GM23338 (cell line): ENCODE results near the gene ANKRD40CL.

Source experiments
- CREB1 ChIP-seq: fragments of 250-450 bp; sonication (Bioruptor Pico); IDR thresholded peaks from 2 replicates; pipeline ENCODE4 v1.5.0; 2020; ENCODE audit warnings: low read depth, mild to moderate bottlenecking, moderate library complexity
- CTCF ChIP-seq, 2 experiments: fragments of 200-600 bp in 1 of 2; sonication (generic) in 1 of 2; conservative IDR thresholded peaks; 2 replicates each; pipeline versions ENCODE4 v1.5.1 to v1.6.1; 2016 to 2017; ENCODE audit warnings: antibody characterized with exemption in 2 of 2, low read depth in 2 of 2, mild to moderate bottlenecking in 2 of 2, moderate library complexity in 1 of 2
- EZH2 ChIP-seq: fragments of 200-600 bp; sonication (generic); IDR thresholded peaks from one replicate; pipeline ENCODE4 v1.8.0; 2017; ENCODE audit warnings: antibody characterized with exemption, mild to moderate bottlenecking, low read depth; ENCODE audit not compliant: unreplicated experiment
- EZH2phosphoT487 ChIP-seq: fragments of 200-600 bp; sonication (generic); IDR thresholded peaks from one replicate; pipeline ENCODE4 v1.8.1; 2018; ENCODE audit warnings: antibody characterized with exemption; ENCODE audit not compliant: unreplicated experiment
- JUNB ChIP-seq: IDR thresholded peaks from one replicate; pipeline ENCODE4 v1.6.1; 2016; ENCODE audit warnings: antibody characterized with exemption; ENCODE audit not compliant: unreplicated experiment
- NANOG ChIP-seq: IDR thresholded peaks from 2 replicates; pipeline ENCODE4 v1.6.1; 2016; ENCODE audit warnings: antibody characterized with exemption, borderline replicate concordance
- POLR2AphosphoS5 ChIP-seq: IDR thresholded peaks from 2 replicates; pipeline ENCODE4 v1.6.1; 2016; ENCODE audit warnings: antibody characterized with exemption, low read depth
- REST ChIP-seq: IDR thresholded peaks from one replicate; pipeline ENCODE4 v1.6.1; 2018; ENCODE audit warnings: antibody characterized with exemption; ENCODE audit not compliant: unreplicated experiment
- STAT1 ChIP-seq: IDR thresholded peaks from one replicate; pipeline ENCODE4 v1.6.1; 2016; ENCODE audit warnings: antibody characterized with exemption; ENCODE audit not compliant: unreplicated experiment
- ZNF114 ChIP-seq: fragments of 250-450 bp; sonication (Bioruptor Pico); IDR thresholded peaks from 2 replicates; pipeline ENCODE4 v1.5.0; 2020; ENCODE audit warnings: mild to moderate bottlenecking, moderate library complexity

GRCh38 chr17:50792132-50792531 is 24.8 kb upstream of the ANKRD40CL start:
- TF ChIP-seq CTCF (conservative IDR thresholded peaks at IDR 0.05; ENCODE audit: low read depth in 2 of 2): no peak
- TF ChIP-seq REST: no peak
- TF ChIP-seq POLR2AphosphoS5: no peak
- no peak for TF ChIP-seq EZH2phosphoT487
- no peak for TF ChIP-seq JUNB
- TF ChIP-seq NANOG: no peak
- TF ChIP-seq ZNF114 (CRISPR knock-in tag): no peak
- no peak for TF ChIP-seq EZH2
- TF ChIP-seq CREB1 (CRISPR knock-in tag): no peak
- TF ChIP-seq STAT1: no peak
